Measurements from ENCODE around the gene CTNNA3. TPM values are rescaled to one million over a fixed set of nuclear protein-coding genes. Genes with fewer than 3 reads are reported as not detected.

CTNNA3 gene
- total RNA-seq, 1 donor from 2014 or later = 3.3 TPM

DNA sequence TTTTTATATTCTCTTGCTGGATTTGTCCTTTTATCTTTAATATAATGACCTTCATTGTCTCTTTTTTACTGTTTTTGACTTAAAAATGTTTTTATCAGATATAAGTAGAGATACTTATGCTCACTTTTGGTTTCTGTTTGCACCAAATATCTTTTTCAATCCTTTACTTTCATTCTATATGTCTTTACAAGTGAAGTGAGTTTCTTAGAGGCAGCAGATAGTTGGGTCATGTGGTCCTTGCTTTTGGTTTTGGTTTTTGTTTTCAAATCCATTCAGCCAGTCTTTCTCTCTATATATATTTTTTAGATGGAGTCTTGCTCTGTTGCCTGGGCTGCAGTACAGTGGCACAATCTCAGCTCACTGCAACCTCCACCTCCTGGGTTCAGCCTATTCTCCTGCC, 1702.5 kb downstream of the CTNNA3 start:
- TF ChIP-seq, protein P1, sequence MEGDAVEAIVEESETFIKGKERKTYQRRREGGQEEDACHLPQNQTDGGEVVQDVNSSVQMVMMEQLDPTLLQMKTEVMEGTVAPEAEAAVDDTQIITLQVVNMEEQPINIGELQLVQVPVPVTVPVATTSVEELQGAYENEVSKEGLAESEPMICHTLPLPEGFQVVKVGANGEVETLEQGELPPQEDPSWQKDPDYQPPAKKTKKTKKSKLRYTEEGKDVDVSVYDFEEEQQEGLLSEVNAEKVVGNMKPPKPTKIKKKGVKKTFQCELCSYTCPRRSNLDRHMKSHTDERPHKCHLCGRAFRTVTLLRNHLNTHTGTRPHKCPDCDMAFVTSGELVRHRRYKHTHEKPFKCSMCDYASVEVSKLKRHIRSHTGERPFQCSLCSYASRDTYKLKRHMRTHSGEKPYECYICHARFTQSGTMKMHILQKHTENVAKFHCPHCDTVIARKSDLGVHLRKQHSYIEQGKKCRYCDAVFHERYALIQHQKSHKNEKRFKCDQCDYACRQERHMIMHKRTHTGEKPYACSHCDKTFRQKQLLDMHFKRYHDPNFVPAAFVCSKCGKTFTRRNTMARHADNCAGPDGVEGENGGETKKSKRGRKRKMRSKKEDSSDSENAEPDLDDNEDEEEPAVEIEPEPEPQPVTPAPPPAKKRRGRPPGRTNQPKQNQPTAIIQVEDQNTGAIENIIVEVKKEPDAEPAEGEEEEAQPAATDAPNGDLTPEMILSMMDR (IDR thresholded peaks at IDR 0.05; ENCODE audit: partially characterized antibody, unreplicated experiment) = no peak

DNA sequence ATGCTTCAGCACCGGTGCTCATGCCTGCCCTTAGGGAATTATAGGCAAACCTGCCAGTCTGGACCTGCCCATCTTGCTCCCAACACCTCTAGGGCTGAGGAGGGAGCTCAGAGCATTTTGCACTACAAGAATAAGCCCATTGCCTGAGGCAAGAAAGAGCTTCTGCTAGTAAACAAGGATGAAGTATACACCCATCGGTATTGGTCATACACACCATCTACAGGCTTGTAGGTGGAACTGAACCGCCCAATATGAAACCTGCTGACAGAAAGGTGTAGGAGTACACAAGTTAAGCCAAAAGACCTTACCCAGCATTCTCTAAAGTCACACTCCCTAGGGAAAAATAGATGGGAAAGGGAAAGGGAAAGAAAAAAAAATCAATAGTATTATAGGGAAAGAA, 1727.1 kb downstream of the CTNNA3 start:
- H3K27ac Mint-ChIP-seq (ENCODE audit: unreplicated experiment) = no peak overlapping the region
- H3K27me3 Mint-ChIP-seq (ENCODE audit: unreplicated experiment) = no peaks in the 10 kb centered on the region
- DNase-seq = no peak
- no peaks in the 10 kb centered on the region for H3K4me1 Mint-ChIP-seq (ENCODE audit: low read depth, unreplicated experiment)
- H3K9me3 Mint-ChIP-seq (ENCODE audit: unreplicated experiment) = no peaks in the 10 kb centered on the region
- TF ChIP-seq, protein P1 (IDR thresholded peaks at IDR 0.05; ENCODE audit: partially characterized antibody, unreplicated experiment) = no peak
- H3K36me3 Mint-ChIP-seq (ENCODE audit: unreplicated experiment) = no peaks in the 10 kb centered on the region
- H3K4me3 Mint-ChIP-seq (ENCODE audit: unreplicated experiment) = no peak overlapping the region

More for the DNA sequence above, 1702.5 kb downstream of the CTNNA3 start:
- peaks cover 5% of the 10 kb centered on the region for H3K36me3 Mint-ChIP-seq (ENCODE audit: unreplicated experiment)
- no peak for DNase-seq
- H3K27me3 Mint-ChIP-seq (ENCODE audit: unreplicated experiment) = no peaks in the 10 kb centered on the region
- H3K9me3 Mint-ChIP-seq (ENCODE audit: unreplicated experiment) = no peaks in the 10 kb centered on the region
- H3K4me1 Mint-ChIP-seq (ENCODE audit: low read depth, unreplicated experiment) = no peaks in the 10 kb centered on the region
- H3K27ac Mint-ChIP-seq (ENCODE audit: unreplicated experiment) = no peak overlapping the region
- H3K4me3 Mint-ChIP-seq (ENCODE audit: unreplicated experiment) = no peak overlapping the region

DNA sequence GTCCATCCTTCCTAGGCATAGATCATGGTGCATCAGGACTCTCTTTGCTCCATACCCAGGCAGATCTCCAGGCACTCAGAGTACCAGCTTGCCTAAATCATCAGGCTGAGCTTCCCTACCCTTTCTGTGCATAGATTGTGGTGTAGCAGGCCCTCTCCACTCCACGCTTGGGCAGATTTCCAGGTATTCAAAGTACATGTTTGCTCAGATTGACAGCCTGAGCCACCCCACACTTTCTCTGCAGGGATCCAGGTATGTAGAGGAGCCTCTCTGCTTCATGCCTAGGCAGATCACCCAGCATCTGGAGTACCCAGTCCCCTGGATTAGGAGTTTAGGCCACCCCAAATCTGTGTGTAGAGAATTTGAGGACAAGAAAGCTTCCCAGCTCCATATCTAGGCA, 1727.6 kb downstream of the CTNNA3 start:
- no peaks in the 10 kb centered on the region for H3K9me3 Mint-ChIP-seq (ENCODE audit: unreplicated experiment)
- H3K36me3 Mint-ChIP-seq (ENCODE audit: unreplicated experiment) = no peaks in the 10 kb centered on the region
- H3K27me3 Mint-ChIP-seq (ENCODE audit: unreplicated experiment) = no peaks in the 10 kb centered on the region
- H3K4me3 Mint-ChIP-seq (ENCODE audit: unreplicated experiment) = no peak overlapping the region
- no peak for DNase-seq
- TF ChIP-seq, protein P1 (IDR thresholded peaks at IDR 0.05; ENCODE audit: partially characterized antibody, unreplicated experiment) = no peak
- no peaks in the 10 kb centered on the region for H3K4me1 Mint-ChIP-seq (ENCODE audit: low read depth, unreplicated experiment)
- no peak overlapping the region for H3K27ac Mint-ChIP-seq (ENCODE audit: unreplicated experiment)

DNA sequence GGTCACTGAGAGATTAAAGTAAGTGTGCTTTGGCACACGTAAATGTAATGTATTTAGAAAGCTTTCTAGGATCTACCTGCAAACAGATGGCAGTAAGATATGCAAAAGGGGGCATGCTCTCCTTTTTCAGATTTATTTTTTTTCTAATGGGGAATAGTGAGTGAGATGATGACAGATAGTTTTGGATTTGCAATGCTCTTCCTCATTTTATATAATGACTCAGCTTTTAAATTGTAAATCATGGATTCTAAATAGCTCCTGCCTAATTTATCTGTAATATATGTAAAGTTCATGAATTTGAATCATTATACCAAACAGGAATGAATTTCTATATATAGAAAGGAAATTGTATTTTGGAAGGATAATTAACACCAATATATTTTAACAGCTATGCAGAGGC, 1731.8 kb downstream of the CTNNA3 start:
- TF ChIP-seq, protein P1 (IDR thresholded peaks at IDR 0.05; ENCODE audit: partially characterized antibody, unreplicated experiment) = no peak
- H3K36me3 Mint-ChIP-seq (ENCODE audit: unreplicated experiment) = no peaks in the 10 kb centered on the region
- peaks cover 2% of the 10 kb centered on the region for H3K27me3 Mint-ChIP-seq (ENCODE audit: unreplicated experiment)
- peaks cover 3% of the 10 kb centered on the region for H3K9me3 Mint-ChIP-seq (ENCODE audit: unreplicated experiment)
- H3K27ac Mint-ChIP-seq (ENCODE audit: unreplicated experiment) = no peak overlapping the region
- H3K4me1 Mint-ChIP-seq (ENCODE audit: low read depth, unreplicated experiment) = no peaks in the 10 kb centered on the region
- H3K4me3 Mint-ChIP-seq (ENCODE audit: unreplicated experiment) = no peak overlapping the region
- DNase-seq = no peak

DNA sequence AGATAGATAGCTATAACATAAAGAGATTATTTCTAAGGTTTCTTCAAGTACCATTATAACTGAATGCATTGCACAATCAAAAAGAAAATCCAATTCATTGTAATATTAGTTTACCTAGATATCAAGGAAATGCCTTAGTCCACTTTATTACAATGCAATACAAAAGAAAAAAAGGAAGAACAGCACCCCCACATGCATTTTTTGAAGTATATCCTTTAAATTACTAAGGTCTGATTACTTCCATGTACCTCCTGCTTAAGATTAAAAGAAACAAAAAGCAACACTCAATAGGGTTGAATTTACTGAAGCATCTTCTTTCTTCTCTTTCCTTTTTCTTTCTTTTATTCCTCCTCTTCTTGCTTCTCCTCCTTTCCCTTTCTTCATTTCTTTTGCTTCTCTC, 1743.9 kb downstream of the CTNNA3 start:
- no peaks in the 10 kb centered on the region for H3K27me3 Mint-ChIP-seq (ENCODE audit: unreplicated experiment)
- H3K4me1 Mint-ChIP-seq (ENCODE audit: low read depth, unreplicated experiment) = no peaks in the 10 kb centered on the region
- no peak overlapping the region for H3K27ac Mint-ChIP-seq (ENCODE audit: unreplicated experiment)
- H3K4me3 Mint-ChIP-seq (ENCODE audit: unreplicated experiment) = no peak overlapping the region
- no peak for DNase-seq
- no peaks in the 10 kb centered on the region for H3K36me3 Mint-ChIP-seq (ENCODE audit: unreplicated experiment)
- TF ChIP-seq, protein P1 (IDR thresholded peaks at IDR 0.05; ENCODE audit: partially characterized antibody, unreplicated experiment) = no peak
- H3K9me3 Mint-ChIP-seq (ENCODE audit: unreplicated experiment) = peaks cover 1% of the 10 kb centered on the region
